ENCODE results near the gene FOXC1. TPM values are rescaled to one million over a fixed set of nuclear protein-coding genes. Genes with fewer than 3 reads are reported as not detected.

The FOXC1 gene
- total and polyA plus RNA-seq, 7 donors, result 0.90 to 2.7 (median 1.5) TPM

DNA sequence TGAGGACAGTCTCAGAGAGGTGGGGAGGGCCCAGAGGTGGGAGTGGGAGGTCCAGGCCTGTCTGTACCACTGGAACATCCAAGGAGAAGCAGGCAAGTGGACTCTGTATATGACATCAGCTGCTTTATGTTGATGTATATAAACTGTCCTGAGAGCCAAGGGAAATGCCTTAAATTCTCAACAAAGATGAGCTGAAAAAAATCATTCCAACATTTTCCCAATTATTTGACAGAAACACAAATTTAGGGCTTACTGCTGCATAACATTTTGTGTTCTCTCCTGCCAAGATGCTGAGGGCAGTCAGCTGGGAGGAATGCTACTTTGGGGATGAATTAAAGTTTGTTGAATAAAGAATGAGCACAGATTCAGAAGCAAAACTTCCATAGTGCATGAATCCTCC is 52.8 kb downstream of the FOXC1 start:
- TF ChIP-seq, protein P1, sequence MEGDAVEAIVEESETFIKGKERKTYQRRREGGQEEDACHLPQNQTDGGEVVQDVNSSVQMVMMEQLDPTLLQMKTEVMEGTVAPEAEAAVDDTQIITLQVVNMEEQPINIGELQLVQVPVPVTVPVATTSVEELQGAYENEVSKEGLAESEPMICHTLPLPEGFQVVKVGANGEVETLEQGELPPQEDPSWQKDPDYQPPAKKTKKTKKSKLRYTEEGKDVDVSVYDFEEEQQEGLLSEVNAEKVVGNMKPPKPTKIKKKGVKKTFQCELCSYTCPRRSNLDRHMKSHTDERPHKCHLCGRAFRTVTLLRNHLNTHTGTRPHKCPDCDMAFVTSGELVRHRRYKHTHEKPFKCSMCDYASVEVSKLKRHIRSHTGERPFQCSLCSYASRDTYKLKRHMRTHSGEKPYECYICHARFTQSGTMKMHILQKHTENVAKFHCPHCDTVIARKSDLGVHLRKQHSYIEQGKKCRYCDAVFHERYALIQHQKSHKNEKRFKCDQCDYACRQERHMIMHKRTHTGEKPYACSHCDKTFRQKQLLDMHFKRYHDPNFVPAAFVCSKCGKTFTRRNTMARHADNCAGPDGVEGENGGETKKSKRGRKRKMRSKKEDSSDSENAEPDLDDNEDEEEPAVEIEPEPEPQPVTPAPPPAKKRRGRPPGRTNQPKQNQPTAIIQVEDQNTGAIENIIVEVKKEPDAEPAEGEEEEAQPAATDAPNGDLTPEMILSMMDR (IDR thresholded peaks at IDR 0.05), result no peak

More for the DNA sequence above, 52.8 kb downstream of the FOXC1 start:
- H3K27me3 ChIP-seq (ENCODE audit: insufficient read depth in 3 of 3, low read length in 2 of 3), result no peaks in the 10 kb centered on the region
- no peaks in the 10 kb centered on the region for H3K36me3 ChIP-seq (ENCODE audit: insufficient read depth in 1 of 2, low read depth in 1 of 2)
- intact Hi-C loops (cut with DNase I), result no loop called here
- no peaks in the 10 kb centered on the region for H3K9me3 ChIP-seq
- no peaks in the 10 kb centered on the region for H3K4me1 ChIP-seq
- no peak for DNase-seq
- no peak overlapping the region for H3K4me3 ChIP-seq
- H3K27ac ChIP-seq, result no peak overlapping the region
- ATAC-seq, result no peak

Other genes starting within 250 kb of the FOXC1 start
- gene FOXF2, start 220.3 kb upstream of the FOXC1 start, total RNA-seq, result under 1 TPM; 0.12 to 0.54 (median 0.28) TPM
- gene FOXF2, start 220.3 kb upstream of the FOXC1 start, polyA plus RNA-seq, result under 1 TPM; 0.07 to 0.42 (median 0.17) TPM

Data from psoas muscle (tissue), 8 donors.